Loucy (cell line): ENCODE data around the gene IGSF23.

Source experiments
- EZH2phosphoT487 ChIP-seq: fragments of 200-600 bp; IDR thresholded peaks from 2 replicates; pipeline ENCODE4 v1.6.1; 2018; ENCODE audit warnings: antibody characterized with exemption, mild to moderate bottlenecking, moderate library complexity, borderline replicate concordance
- TF ChIP-seq, protein P1 (sequence below): fragments of 200-600 bp; sonication (generic); conservative IDR thresholded peaks from 2 replicates; pipeline ENCODE4 v1.5.1; 2014; ENCODE audit warnings: mild to moderate bottlenecking, antibody characterized with exemption, low read length

DNA sequence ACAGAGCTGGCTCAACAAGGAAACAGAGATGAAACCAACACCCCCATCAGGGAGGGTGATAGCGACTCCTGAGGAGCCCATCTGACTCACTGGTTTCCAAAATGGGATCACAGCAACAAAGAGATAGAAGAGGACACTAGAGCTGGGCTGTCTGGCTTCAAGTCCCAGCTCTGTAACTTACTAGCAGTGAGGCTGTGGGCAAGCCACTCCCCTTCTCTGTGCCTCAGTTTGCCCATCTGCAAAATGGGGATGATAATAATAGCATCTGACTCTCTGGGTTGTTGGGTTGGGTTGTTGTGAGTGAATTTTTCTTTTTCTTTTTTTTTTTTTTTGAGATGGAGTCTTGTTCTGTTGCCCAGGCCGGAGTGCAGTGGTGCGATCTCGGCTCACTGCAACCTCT lies 14.3 kb downstream of the IGSF23 start:
- TF ChIP-seq, protein P1, sequence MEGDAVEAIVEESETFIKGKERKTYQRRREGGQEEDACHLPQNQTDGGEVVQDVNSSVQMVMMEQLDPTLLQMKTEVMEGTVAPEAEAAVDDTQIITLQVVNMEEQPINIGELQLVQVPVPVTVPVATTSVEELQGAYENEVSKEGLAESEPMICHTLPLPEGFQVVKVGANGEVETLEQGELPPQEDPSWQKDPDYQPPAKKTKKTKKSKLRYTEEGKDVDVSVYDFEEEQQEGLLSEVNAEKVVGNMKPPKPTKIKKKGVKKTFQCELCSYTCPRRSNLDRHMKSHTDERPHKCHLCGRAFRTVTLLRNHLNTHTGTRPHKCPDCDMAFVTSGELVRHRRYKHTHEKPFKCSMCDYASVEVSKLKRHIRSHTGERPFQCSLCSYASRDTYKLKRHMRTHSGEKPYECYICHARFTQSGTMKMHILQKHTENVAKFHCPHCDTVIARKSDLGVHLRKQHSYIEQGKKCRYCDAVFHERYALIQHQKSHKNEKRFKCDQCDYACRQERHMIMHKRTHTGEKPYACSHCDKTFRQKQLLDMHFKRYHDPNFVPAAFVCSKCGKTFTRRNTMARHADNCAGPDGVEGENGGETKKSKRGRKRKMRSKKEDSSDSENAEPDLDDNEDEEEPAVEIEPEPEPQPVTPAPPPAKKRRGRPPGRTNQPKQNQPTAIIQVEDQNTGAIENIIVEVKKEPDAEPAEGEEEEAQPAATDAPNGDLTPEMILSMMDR: no peak
- TF ChIP-seq EZH2phosphoT487: no peak
